ENCODE measurements around the gene ALAD. TPM values are rescaled to one million over a fixed set of nuclear protein-coding genes. Genes with fewer than 3 reads are reported as not detected.
"Not testable (repeated sequence)": the region's sequence is repeated elsewhere in the genome, so short reads cannot be mapped to it uniquely, and the experiment has no call there.

ALAD gene
- total and polyA plus RNA-seq, 2 of the 13 experiments (the other 11 are each of a cell fraction or from before 2014, with no cell fraction given) = 21.8 to 30.1 TPM

- H3K9me3 ChIP-seq (ENCODE audit: low read length); H3K4me2 ChIP-seq (ENCODE audit: low read depth, low read length); H3K27me3 ChIP-seq (ENCODE audit: control insufficient read depth in 1 of 2, insufficient read depth in 2 of 2, low read length in 2 of 2); in situ Hi-C loops (cut with HindIII; ENCODE audit: extremely low pct_ligation_motif_present, low pct_unique_long_range_greater_than_20kb); BruUV-seq (replicated peaks); H3K9ac ChIP-seq (ENCODE audit: insufficient read depth, low read depth, low read length); H2AFZ ChIP-seq (ENCODE audit: low read length); ATAC-seq; H3K27ac ChIP-seq (ENCODE audit: extremely low read length, insufficient read depth, low read length); DNase-seq (ENCODE audit: low spot score); H4K20me1 ChIP-seq (ENCODE audit: insufficient read depth, low read length); FAIRE-seq; H3K4me3 ChIP-seq (replicated peaks in 1 of 3; ENCODE audit: insufficient read depth in 1 of 3, low read depth in 2 of 3, low read length in 3 of 3): not testable (repeated sequence)
- intact Hi-C loops (cut with micrococcal nuclease; ENCODE audit: unreplicated experiment) = loop anchor here (10.0 kb wide), 1 partner anchor 132 kb away; the partner anchor contains the start of genes CDC26 and PRPF4
- H3K4me1 ChIP-seq (ENCODE audit: insufficient read depth, low read length) = peaks cover 36% of the 10 kb centered on the region
- TF ChIP-seq POLR2G (IDR thresholded peaks at IDR 0.05; ENCODE audit: low read depth, low read length) = peak; percentile 22; the same call in 1 of the 2 replicates
- ChIA-PET CTCF (ENCODE audit: low intra/inter-chr PET ratio, low total read pairs) (interaction anchor here (0.9 to 4.4 kb wide), 5 partner anchors 43 to 97 kb away, joined by 3 to 28 read pairs (median 7); no protein-coding TSS in a partner anchor), POLR2A (interaction anchor here (1.1 to 2.2 kb wide), 3 partner anchors 19 to 244 kb away, joined by 3 to 6 read pairs (median 3); partner anchors contain the start of gene WDR31)
- peaks cover 12% of the 10 kb centered on the region for H3K79me2 ChIP-seq (ENCODE audit: insufficient read depth, low read length)
- over 99% methylated on average over 9 of the region's 9 CpGs for WGBS (ENCODE audit: low lambda C conversion rate)
- peaks cover 0 to 19% of the 10 kb centered on the region in 2 experiments; a peak in 3 of 5 replicates for H3K36me3 ChIP-seq (replicated peaks in 1 of 2; ENCODE audit: control insufficient read depth in 1 of 2, insufficient read depth in 2 of 2, low read length in 2 of 2)
Observed at GRCh38 chr9:113406353-113406752, 5.3 kb upstream of the ALAD start.

GRCh38 chr9:113403646-113404045 lies 2.6 kb upstream of the ALAD start:
- DNase-seq (ENCODE audit: low spot score) (no peak), FAIRE-seq (no peak), ATAC-seq (no peak)
- Histone ChIP-seq H3K79me2 (ENCODE audit: insufficient read depth, low read length) (peaks cover 17% of the 10 kb centered on the region), H3K9me3 (ENCODE audit: low read length) (no peaks in the 10 kb centered on the region), H4K20me1 (ENCODE audit: insufficient read depth, low read length) (no peaks in the 10 kb centered on the region), H3K9ac (ENCODE audit: insufficient read depth, low read depth, low read length) (no peak overlapping the region), H3K4me3 (replicated peaks in 1 of 3; ENCODE audit: insufficient read depth in 1 of 3, low read depth in 2 of 3, low read length in 3 of 3) (no peak overlapping the region), H3K4me2 (ENCODE audit: low read depth, low read length) (no peak overlapping the region), H3K36me3 (replicated peaks in 1 of 2; ENCODE audit: control insufficient read depth in 1 of 2, insufficient read depth in 2 of 2, low read length in 2 of 2) (peaks cover 0 to 17% of the 10 kb centered on the region in 2 experiments; a peak in 3 of 5 replicates), H3K4me1 (ENCODE audit: insufficient read depth, low read length) (peaks cover 45% of the 10 kb centered on the region), H3K27ac (ENCODE audit: extremely low read length, insufficient read depth, low read length) (no peak overlapping the region), H2AFZ (ENCODE audit: low read length) (no peak overlapping the region), H3K27me3 (ENCODE audit: control insufficient read depth in 1 of 2, insufficient read depth in 2 of 2, low read length in 2 of 2) (no peaks in the 10 kb centered on the region; a peak in 1 of 5 replicates)
- intact Hi-C loops (cut with micrococcal nuclease; ENCODE audit: unreplicated experiment) (loop anchor here (5.0 to 10.0 kb wide), 2 partner anchors 61 to 129 kb away; partner anchors contain the start of genes CDC26, PRPF4 and WDR31), in situ Hi-C loops (cut with HindIII; ENCODE audit: extremely low pct_ligation_motif_present, low pct_unique_long_range_greater_than_20kb) (loop anchor here (5.0 kb wide), 1 partner anchor 51 kb away; no protein-coding TSS in a partner anchor)
- TF ChIP-seq ZNF317 (CRISPR knock-in tag; IDR thresholded peaks at IDR 0.05) = no peak
- TF ChIP-seq HDAC1 (CRISPR knock-in tag; IDR thresholded peaks at IDR 0.05) = no peak
- TF ChIP-seq SP2 (CRISPR knock-in tag; IDR thresholded peaks at IDR 0.05) = no peak
- TF ChIP-seq RFX3 (CRISPR knock-in tag; IDR thresholded peaks at IDR 0.05) = no peak
- TF ChIP-seq FIP1L1 (IDR thresholded peaks at IDR 0.05; ENCODE audit: borderline replicate concordance, insufficient read depth, low read depth, low read length) = no peak
- TF ChIP-seq ATF7-NPFF (CRISPR knock-in tag; IDR thresholded peaks at IDR 0.05; ENCODE audit: low read depth) = no peak
- TF ChIP-seq MAFF (IDR thresholded peaks at IDR 0.05; ENCODE audit: low read depth, low read length) = no peak
- WGBS (ENCODE audit: low lambda C conversion rate) = 32% methylated on average over 2 of the region's 2 CpGs
- BruUV-seq (replicated peaks) = no TSS peak
- POLR2A ChIA-PET = no interaction called here
- CTCF ChIA-PET (ENCODE audit: low intra/inter-chr PET ratio, low total read pairs) = no interaction called here

Data from HepG2 (cell line).